NB4 (cell line): ENCODE measurements around the gene FBLN7.

Source experiments
- CTCF ChIP-seq: IDR thresholded peaks from one replicate; pipeline ENCODE4 v1.5.1; 2012; ENCODE audit warnings: low read depth, low read length
- MAX ChIP-seq: IDR thresholded peaks from 2 replicates; pipeline ENCODE4 v1.6.1; 2011; ENCODE audit warnings: low read depth, low read length
- MYC ChIP-seq: IDR thresholded peaks from 2 replicates; pipeline ENCODE4 v1.6.1; 2011; ENCODE audit warnings: low read depth, low read length
- POLR2A ChIP-seq: IDR thresholded peaks from 2 replicates; pipeline ENCODE4 v1.6.1; 2011; ENCODE audit warnings: mild to moderate bottlenecking; ENCODE audit not compliant: insufficient read length; ENCODE audit errors: extremely low read depth

GRCh38 chr2:112175958-112176573 is 37.9 kb downstream of the FBLN7 start:
- TF ChIP-seq CTCF: no peak
- no peak for TF ChIP-seq MAX
- TF ChIP-seq MYC: no peak
- TF ChIP-seq POLR2A: no peak
